ENCODE measurements around the gene ATM.

GRCh38 chr11:108322666-108323065, 99.8 kb downstream of the ATM start:
- TF ChIP-seq CTCF (conservative IDR thresholded peaks at IDR 0.05; ENCODE audit: low read depth, low read length) = no peak
- no peak for TF ChIP-seq EZH2 (IDR thresholded peaks at IDR 0.05; ENCODE audit: borderline replicate concordance, low read depth, low read length, poor library complexity, severe bottlenecking)

All from A673 (cell line).